Measurements from ENCODE around the gene CASTOR2.

DNA sequence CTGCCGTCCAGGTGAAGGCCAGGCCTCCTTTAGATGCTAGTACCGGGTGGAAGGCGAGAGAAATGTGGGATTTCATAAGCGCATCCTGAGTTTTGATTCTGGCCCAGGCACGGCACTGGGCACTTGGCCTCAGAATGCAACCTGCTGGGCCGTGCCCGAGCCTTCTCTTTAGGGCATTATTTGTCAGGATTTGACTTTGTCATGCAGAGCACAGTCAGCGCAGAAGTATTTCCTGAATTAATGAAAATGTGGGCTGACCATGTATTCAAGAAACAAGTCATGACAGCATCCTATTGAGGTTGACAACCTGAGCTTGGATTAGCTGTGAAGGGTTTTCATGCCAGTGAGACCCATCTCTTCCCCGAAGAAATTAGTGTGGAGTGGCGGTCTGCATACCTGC, 74.7 kb downstream of the CASTOR2 start:
- TF ChIP-seq, protein P1, sequence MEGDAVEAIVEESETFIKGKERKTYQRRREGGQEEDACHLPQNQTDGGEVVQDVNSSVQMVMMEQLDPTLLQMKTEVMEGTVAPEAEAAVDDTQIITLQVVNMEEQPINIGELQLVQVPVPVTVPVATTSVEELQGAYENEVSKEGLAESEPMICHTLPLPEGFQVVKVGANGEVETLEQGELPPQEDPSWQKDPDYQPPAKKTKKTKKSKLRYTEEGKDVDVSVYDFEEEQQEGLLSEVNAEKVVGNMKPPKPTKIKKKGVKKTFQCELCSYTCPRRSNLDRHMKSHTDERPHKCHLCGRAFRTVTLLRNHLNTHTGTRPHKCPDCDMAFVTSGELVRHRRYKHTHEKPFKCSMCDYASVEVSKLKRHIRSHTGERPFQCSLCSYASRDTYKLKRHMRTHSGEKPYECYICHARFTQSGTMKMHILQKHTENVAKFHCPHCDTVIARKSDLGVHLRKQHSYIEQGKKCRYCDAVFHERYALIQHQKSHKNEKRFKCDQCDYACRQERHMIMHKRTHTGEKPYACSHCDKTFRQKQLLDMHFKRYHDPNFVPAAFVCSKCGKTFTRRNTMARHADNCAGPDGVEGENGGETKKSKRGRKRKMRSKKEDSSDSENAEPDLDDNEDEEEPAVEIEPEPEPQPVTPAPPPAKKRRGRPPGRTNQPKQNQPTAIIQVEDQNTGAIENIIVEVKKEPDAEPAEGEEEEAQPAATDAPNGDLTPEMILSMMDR (IDR thresholded peaks at IDR 0.05), result no peak
- TF ChIP-seq POLR2A (IDR thresholded peaks at IDR 0.05), result no peak

All from uterus (tissue), 2 donors.